Small intestine (tissue), 7 donors: ENCODE data around the gene ATXN7L2. TPM values are rescaled to one million over a fixed set of nuclear protein-coding genes. Genes with fewer than 3 reads are reported as not detected.

Experiments used
- DNase-seq, 2 donors: peaks; one replicate each; pipeline versions ENCODE4 v3.0.0 to v3.0.0-alpha.2; 2013
- FAIRE-seq: peaks from 2 replicates; lab custom pipeline; 2012; peaks lifted over from hg19 to GRCh38; lab: Jason Lieb, UNC
- H3K27ac ChIP-seq, 3 donors: one replicate each; pipeline ENCODE4 v1.5.1; 2013; ENCODE audit warnings: low read length in 2 of 3, mild to moderate bottlenecking in 2 of 3, control low read depth in 1 of 3, inconsistent platforms in 1 of 3, low read depth in 1 of 3, moderate library complexity in 1 of 3
- H3K27me3 ChIP-seq, 3 donors: one replicate each; pipeline ENCODE4 v1.6.1; 2013; ENCODE audit warnings: low read length in 3 of 3, inconsistent platforms in 1 of 3; ENCODE audit not compliant: control insufficient read depth in 3 of 3, insufficient read depth in 3 of 3
- H3K36me3 ChIP-seq, 3 donors: one replicate each; pipeline ENCODE4 v1.6.1; 2013; ENCODE audit warnings: low read length in 3 of 3, inconsistent platforms in 1 of 3, low read depth in 1 of 3, mild to moderate bottlenecking in 1 of 3, moderate library complexity in 1 of 3; ENCODE audit not compliant: control insufficient read depth in 3 of 3, insufficient read depth in 2 of 3
- H3K4me1 ChIP-seq, 3 donors: one replicate each; pipeline ENCODE4 v1.6.1; 2013; ENCODE audit warnings: low read length in 2 of 3, inconsistent platforms in 1 of 3, low read depth in 1 of 3, mild to moderate bottlenecking in 1 of 3, moderate library complexity in 1 of 3; ENCODE audit not compliant: control insufficient read depth in 3 of 3, insufficient read depth in 2 of 3
- H3K4me3 ChIP-seq, 3 donors: one replicate each; pipeline ENCODE4 v1.5.1; 2013; ENCODE audit warnings: low read length in 3 of 3, control low read depth in 1 of 3, inconsistent platforms in 1 of 3, low read depth in 1 of 3, mild to moderate bottlenecking in 1 of 3, moderate library complexity in 1 of 3
- H3K9me3 ChIP-seq, 2 donors: one replicate each; pipeline ENCODE4 v1.6.1; 2013; ENCODE audit warnings: low read depth in 1 of 2, low read length in 1 of 2; ENCODE audit not compliant: control insufficient read depth in 2 of 2, insufficient read depth in 1 of 2
- WGBS, 3 donors: extraction: QIAGEN DNeasy Blood & Tissue Kit; methylation state at CpG; one replicate each; pipeline ENCODE4 v1.1.7; 2013; 5-methylcytosine and 5-hydroxymethylcytosine counted together
- polyA plus RNA-seq, 4 donors: library from polyadenylated mRNA; stranded (reverse) in 3 of 4; unstranded in 1 of 4; fragments of 200-250 nt in 3 of 4; fragments of 120-200 nt in 1 of 4; gene quantifications; one replicate each; pipeline versions ENCODE4 v1.2.1 to v1.2.3, GENCODE V29; 2013
- donor health status: healthy with polysubstance abuse.
- donor health status: control.
- donor health status: control.
- donor health status: Bipolar disorder and iron deficiency.
- donor health status: healthy.

Gene ATXN7L2
- polyA plus RNA-seq, 4 donors: 4.8 to 8.9 (median 6.2) TPM

DNA sequence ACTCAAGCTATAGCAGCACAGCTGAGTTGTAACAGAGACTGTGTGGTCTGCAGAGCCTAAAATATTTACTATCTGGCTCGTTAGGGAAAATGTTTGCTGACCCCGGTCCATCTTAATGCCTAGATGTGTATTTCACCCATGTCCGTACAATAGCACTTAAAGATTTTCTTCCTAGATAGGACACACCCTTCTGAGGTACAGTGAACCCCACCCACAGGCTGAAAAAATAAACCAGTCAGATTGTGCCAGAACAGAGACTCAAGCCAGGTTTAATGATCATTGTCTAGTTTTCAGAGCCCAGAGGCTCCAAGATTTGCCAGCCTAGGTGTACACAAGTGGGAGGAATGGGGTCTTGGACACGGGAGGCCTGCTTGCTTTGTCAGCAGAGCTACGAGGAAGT, 20.2 kb downstream of the ATXN7L2 start:
- peak in 1 of 2 donors; percentile 66 for DNase-seq
- Histone ChIP-seq H3K4me1 (peaks cover 0 to 9% (median 7%) of the 10 kb centered on the region in 3 donors), H3K4me3 (no peak overlapping the region), H3K36me3 (peaks cover 0 to 34% (median 0%) of the 10 kb centered on the region in 3 donors), H3K27ac (no peak overlapping the region), H3K9me3 (no peaks in the 10 kb centered on the region), H3K27me3 (no peaks in the 10 kb centered on the region)
- FAIRE-seq: no peak
- 10 to 41% (median 31%) methylated on average over 5 of the region's 5 CpGs for WGBS, 3 donors

GRCh38 chr1:109504974-109505373, 21.3 kb downstream of the ATXN7L2 start:
- WGBS, 3 donors: 9 to 59% (median 38%) methylated on average over 1 of the region's 1 CpG
- peaks cover 1 to 7% (median 4%) of the 10 kb centered on the region in 3 donors for H3K4me1 ChIP-seq
- FAIRE-seq: no peak

GRCh38 chr1:109508001-109508872, 24.5 kb downstream of the ATXN7L2 start:
- Histone ChIP-seq H3K4me1 (peaks cover 4 to 7% (median 6%) of the 10 kb centered on the region in 3 donors), H3K27me3 (peaks cover 0 to 5% (median 0%) of the 10 kb centered on the region in 3 donors), H3K4me3 (no peak overlapping the region), H3K9me3 (no peaks in the 10 kb centered on the region), H3K27ac (no peak overlapping the region), H3K36me3 (peaks cover 0 to 12% (median 0%) of the 10 kb centered on the region in 3 donors)
- 92 to 93% (median 93%) methylated on average over 25 of the region's 25 CpGs for WGBS, 3 donors
- DNase-seq: no peak
- no peak for FAIRE-seq

More at GRCh38 chr1:109504974-109505373, 21.3 kb downstream of the ATXN7L2 start:
- no peak for DNase-seq
- no peak overlapping the region for H3K4me3 ChIP-seq
- H3K36me3 ChIP-seq: peaks cover 0 to 31% (median 0%) of the 10 kb centered on the region in 3 donors
- no peaks in the 10 kb centered on the region for H3K27me3 ChIP-seq
- no peak overlapping the region for H3K27ac ChIP-seq
- H3K9me3 ChIP-seq: no peaks in the 10 kb centered on the region

DNA sequence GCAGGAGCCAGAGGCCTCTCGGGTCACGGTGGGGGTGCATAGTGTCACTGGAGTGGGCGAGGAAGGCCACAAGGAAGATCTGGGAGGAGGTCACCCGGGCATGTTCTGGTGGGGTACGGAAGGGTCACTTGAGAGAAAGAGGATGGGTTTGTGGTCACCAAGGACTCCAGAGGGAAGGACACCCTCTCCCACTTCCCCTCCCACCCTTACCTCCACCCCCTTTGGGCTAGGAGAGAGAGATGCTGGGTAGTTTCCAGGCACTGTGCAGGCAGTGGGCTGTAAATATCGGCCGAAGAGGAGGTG, 25.1 kb downstream of the ATXN7L2 start:
- peaks cover 0 to 5% (median 0%) of the 10 kb centered on the region in 3 donors for H3K27me3 ChIP-seq
- WGBS, 3 donors: 55 to 72% (median 57%) methylated on average over 7 of the region's 7 CpGs
- no peak overlapping the region for H3K27ac ChIP-seq
- FAIRE-seq (no peak), DNase-seq (no peak)
- H3K36me3 ChIP-seq: peaks cover 0 to 12% (median 0%) of the 10 kb centered on the region in 3 donors
- peak overlapping the region; percentile 40 to 86 (median 49) for H3K4me3 ChIP-seq
- H3K4me1 ChIP-seq: peaks cover 4 to 7% (median 6%) of the 10 kb centered on the region in 3 donors
- no peaks in the 10 kb centered on the region for H3K9me3 ChIP-seq

DNA sequence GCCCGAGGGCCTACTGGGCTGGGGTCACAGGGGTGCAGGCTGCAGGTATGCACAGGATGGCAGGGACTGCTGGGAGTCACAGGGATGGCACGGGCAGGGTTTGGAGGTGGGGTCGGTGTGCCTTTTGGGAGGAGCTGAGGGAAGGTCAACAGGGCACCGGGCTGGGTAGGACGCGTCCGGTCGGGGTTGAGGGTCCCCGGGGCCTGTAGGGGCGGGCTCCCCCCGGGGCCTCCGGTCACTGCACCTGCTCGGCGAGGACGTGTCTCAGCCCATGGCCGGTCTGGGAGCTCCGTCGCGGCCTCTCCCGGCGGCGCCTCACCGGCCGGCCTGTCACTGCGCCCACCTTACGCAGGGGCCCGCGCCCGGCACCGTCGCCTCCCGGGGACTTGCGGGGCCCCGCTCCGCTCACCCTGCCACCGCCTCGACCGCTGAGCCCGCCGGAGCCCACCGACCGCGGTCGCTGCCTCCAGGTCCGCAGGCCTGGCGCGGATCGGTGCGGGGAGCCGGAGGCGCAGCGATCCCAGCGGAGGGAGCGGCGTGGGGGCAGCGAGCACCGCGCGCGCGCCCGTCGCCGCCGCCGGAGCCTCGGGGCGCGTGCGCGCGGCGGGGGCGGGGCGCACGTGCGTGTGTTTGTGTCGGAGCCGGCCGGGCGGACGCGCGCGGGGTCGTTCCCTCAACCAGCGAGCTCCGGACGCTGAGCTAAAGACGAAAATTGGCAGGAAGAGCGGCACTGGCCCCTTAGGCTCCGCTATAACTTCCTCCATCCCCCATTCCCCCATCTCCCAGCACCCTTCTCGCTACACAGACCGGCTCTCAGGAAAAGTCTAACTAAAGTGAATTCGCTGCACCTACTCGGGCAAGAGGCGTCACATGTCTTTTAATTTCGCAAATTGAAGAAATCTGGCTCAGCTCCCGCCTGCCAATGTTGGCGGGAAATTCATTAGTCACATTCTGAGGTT, 25.8 kb downstream of the ATXN7L2 start, which contains the start of gene AMIGO1:
Gene AMIGO1 (minus strand): TSS at position 552 of the 959 bp plus-strand sequence. CDS start 815 bp downstream, outside the sequence.
- Histone ChIP-seq H3K4me1 (peaks cover 3 to 7% (median 6%) of the 10 kb centered on the region in 3 donors), H3K4me3 (peak within 1 kb of the TSS; percentile 49 to 86 (median 68)), H3K27me3 (peaks cover 0 to 5% (median 0%) of the 10 kb centered on the region in 3 donors), H3K9me3 (no peaks in the 10 kb centered on the region), H3K27ac (no peak within 1 kb of the TSS), H3K36me3 (peaks cover 0 to 12% (median 0%) of the 10 kb centered on the region in 3 donors)
- 0 to 1% (median 1%) methylated on average over 61 to 100 of the region's 100 CpGs for WGBS, 3 donors
- DNase-seq (peak; percentile 63 to 83), FAIRE-seq (no peak)

DNA sequence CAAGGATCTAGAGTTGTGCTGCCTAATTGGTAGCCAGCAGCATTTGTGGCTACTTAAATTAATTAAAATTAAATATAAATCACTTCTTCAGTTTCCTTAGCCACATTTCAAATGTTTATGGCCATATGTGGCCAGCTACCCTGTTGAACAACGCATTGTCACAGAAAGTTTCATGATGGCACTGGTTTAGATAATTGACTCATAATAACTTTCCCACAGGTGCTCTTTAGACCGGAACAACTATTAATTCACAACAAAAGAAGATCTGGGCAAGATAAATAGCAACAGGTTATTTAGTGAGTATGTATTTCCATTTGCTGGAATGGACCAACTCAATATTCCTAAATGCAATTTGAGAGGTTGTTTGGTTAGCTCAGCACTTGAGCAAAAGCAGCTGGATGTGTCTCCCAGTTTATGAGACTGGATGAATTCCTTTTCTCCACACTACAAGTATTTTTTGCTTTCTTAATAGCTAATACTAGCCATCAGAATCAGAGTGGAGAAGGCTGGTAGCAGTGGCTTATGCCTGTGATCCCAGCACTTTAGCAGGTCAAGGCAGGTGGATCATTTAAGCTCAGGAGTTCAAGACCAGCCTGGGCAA, 29.5 kb downstream of the ATXN7L2 start:
- Histone ChIP-seq H3K4me1 (peaks cover 5 to 15% (median 6%) of the 10 kb centered on the region in 3 donors), H3K36me3 (peaks cover 0 to 1% (median 0%) of the 10 kb centered on the region in 3 donors), H3K9me3 (no peaks in the 10 kb centered on the region), H3K4me3 (no peak overlapping the region), H3K27ac (no peak overlapping the region), H3K27me3 (peaks cover 0 to 5% (median 0%) of the 10 kb centered on the region in 3 donors)
- no peak for DNase-seq
- FAIRE-seq: no peak
- WGBS, 3 donors: 42 to 61% (median 45%) methylated on average over 2 of the region's 2 CpGs

DNA sequence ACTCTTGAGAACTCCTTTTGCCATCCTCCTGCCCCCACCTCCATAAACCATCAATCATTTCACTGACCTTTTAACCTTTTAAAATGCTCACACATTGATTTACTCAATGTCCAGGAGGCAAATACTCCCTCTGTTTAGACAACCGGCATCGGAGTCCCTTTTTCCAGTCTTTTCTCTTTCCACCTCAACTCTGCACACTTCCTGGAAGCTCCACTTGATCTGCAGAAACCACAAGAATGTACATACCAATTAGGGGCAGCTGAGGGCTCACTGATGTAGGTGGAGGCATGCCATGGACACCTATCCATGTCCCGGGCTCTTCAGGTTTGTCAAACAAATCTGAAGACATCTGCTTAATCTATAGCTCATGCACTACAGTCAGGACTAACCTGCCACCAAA, 31.1 kb downstream of the ATXN7L2 start:
- no peak overlapping the region for H3K4me3 ChIP-seq
- peaks cover 2 to 12% (median 6%) of the 10 kb centered on the region in 3 donors for H3K4me1 ChIP-seq
- peaks cover 0 to 5% (median 0%) of the 10 kb centered on the region in 3 donors for H3K27me3 ChIP-seq
- FAIRE-seq (no peak), DNase-seq (no peak)
- H3K36me3 ChIP-seq: no peaks in the 10 kb centered on the region
- H3K9me3 ChIP-seq: no peaks in the 10 kb centered on the region
- 76 to 95% (median 81%) methylated on average over 3 of the region's 3 CpGs for WGBS, 3 donors
- H3K27ac ChIP-seq: no peak overlapping the region
